AG04450 (cell line): ENCODE results near the gene DENND5B. TPM values are rescaled to one million over a fixed set of nuclear protein-coding genes. Genes with fewer than 3 reads are reported as not detected.

Experiments
- CTCF ChIA-PET: fragments of 300-600, 350-600 bp; formaldehyde crosslinking; extraction: SDS; loops from one replicate; lab custom pipeline; 2022; ENCODE audit warnings: antibody characterized with exemption, inconsistent platforms; lab: Charles Lee
- POLR2A ChIA-PET: fragments of 350-600 bp; formaldehyde crosslinking; extraction: SDS; loops from one replicate; lab custom pipeline; 2021; ENCODE audit warnings: antibody characterized with exemption, inconsistent platforms; lab: Yijun Ruan, JAX
- DNase-seq: peaks from one replicate; pipeline ENCODE4 v3.0.0-alpha.2; 2011; ENCODE audit warnings: low read depth, low spot score
- H3K27ac ChIP-seq: one replicate; pipeline ENCODE4 v1.5.1; 2012; ENCODE audit warnings: low read depth, low read length, control low read depth
- H3K27me3 ChIP-seq: one replicate; pipeline ENCODE4 v1.6.0; 2012; ENCODE audit warnings: low read length; ENCODE audit not compliant: control insufficient read depth, insufficient read depth
- H3K4me3 ChIP-seq: 2 replicates; pipeline ENCODE4 v1.5.1; 2011; ENCODE audit warnings: mild to moderate bottlenecking, low read depth, low read length, control low read depth
- H3K9me3 ChIP-seq: 2 replicates; pipeline ENCODE4 v1.5.1; 2012; ENCODE audit warnings: low read length; ENCODE audit not compliant: control insufficient read depth, insufficient read depth
- CTCF ChIP-seq: IDR thresholded peaks from 2 replicates; pipeline ENCODE4 v1.5.1; 2011; ENCODE audit warnings: low read depth, low read length, control low read depth, inconsistent platforms
- polyA plus RNA-seq: library from polyadenylated mRNA; depleted of rRNA; stranded (reverse); fragments of >200 nt; gene quantifications from 2 replicates; pipeline ENCODE4 v1.2.3, GENCODE V29; 2011

DENND5B gene
- polyA plus RNA-seq, 1 experiment, result 17.3 TPM

- H3K27ac ChIP-seq, result no peak overlapping the region
- CTCF ChIA-PET, result interaction anchor here (1.2 kb wide), 1 partner anchor 195 kb away, joined by 4 read pairs; no protein-coding TSS in a partner anchor
- H3K9me3 ChIP-seq, result peaks cover 6% of the 10 kb centered on the region; the same call in 1 of the 2 replicates
- no peak for DNase-seq
- TF ChIP-seq CTCF, result no peak
- H3K4me3 ChIP-seq, result no peak overlapping the region
- POLR2A ChIA-PET, result no interaction called here
- H3K27me3 ChIP-seq, result no peaks in the 10 kb centered on the region
These were observed 6.1 kb upstream of the DENND5B start for GRCh38 chr12:31597066-31597465.

- POLR2A ChIA-PET, result no interaction called here
- no peak for TF ChIP-seq CTCF
- no peak overlapping the region for H3K27ac ChIP-seq
- CTCF ChIA-PET, result interaction anchor here (1.3 kb wide), 1 partner anchor 9 kb away, joined by 4 read pairs; no protein-coding TSS in a partner anchor
- DNase-seq, result no peak
- no peak overlapping the region for H3K4me3 ChIP-seq
- H3K9me3 ChIP-seq, result no peaks in the 10 kb centered on the region
- H3K27me3 ChIP-seq, result no peaks in the 10 kb centered on the region
These were observed 3.7 kb upstream of the DENND5B start for GRCh38 chr12:31594681-31595080.

DNA sequence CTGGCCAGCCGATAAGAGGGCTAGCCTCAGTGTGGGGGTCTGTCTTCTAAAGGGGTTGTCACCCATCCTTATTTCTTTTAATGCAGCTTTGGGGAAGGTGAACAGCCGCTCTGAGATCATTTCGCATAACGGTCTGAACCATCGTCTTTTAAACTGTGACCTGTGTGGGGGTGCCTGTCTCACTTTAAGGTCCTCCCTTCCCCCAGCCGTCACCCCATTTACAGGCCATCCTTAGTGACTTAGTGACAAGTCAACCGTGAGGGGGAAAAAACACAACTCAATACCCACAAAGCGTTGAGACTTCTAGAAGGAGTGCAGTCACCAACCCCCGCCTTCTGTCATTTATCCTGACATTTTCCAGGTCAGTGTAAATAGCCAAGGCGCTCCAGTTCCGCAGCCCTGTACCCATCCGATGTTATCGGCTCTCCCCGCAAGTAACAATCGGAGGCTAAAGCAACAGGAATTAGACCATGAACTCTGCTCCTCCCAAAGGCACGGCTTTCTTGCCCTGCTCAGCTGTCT is 505 bp upstream of the DENND5B start:
- ChIA-PET CTCF (interaction anchor here (0.7 to 0.8 kb wide), 2 partner anchors 188 to 192 kb away, joined by 3 to 4 read pairs; no protein-coding TSS in a partner anchor), POLR2A (interaction anchor here (0.7 to 1.9 kb wide), 4 partner anchors 9 to 269 kb away, joined by 3 to 10 read pairs (median 6); no protein-coding TSS in a partner anchor)
- H3K27ac ChIP-seq, result peak overlapping the region; percentile 2
- DNase-seq, result no peak
- no peaks in the 10 kb centered on the region for H3K9me3 ChIP-seq
- no peak for TF ChIP-seq CTCF
- no peaks in the 10 kb centered on the region for H3K27me3 ChIP-seq
- peak overlapping the region; percentile 86 for H3K4me3 ChIP-seq

GRCh38 chr12:31589904-31590641 is 863 bp downstream of the DENND5B start:
- Histone ChIP-seq H3K27ac (peak overlapping the region; percentile 93), H3K9me3 (no peaks in the 10 kb centered on the region), H3K27me3 (no peaks in the 10 kb centered on the region), H3K4me3 (peak overlapping the region; percentile 86)
- DNase-seq, result no peak
- ChIA-PET CTCF (no interaction called here), POLR2A (interaction anchor here (0.6 to 1.9 kb wide), 7 partner anchors 8 to 187 kb away, joined by 3 to 10 read pairs (median 3); no protein-coding TSS in a partner anchor)
- TF ChIP-seq CTCF, result no peak

GRCh38 chr12:31589598-31589903 is 1.4 kb downstream of the DENND5B start:
- ChIA-PET POLR2A (interaction anchor here (1.4 to 1.9 kb wide), 2 partner anchors 71 to 186 kb away, joined by 7 to 10 read pairs; no protein-coding TSS in a partner anchor), CTCF (no interaction called here)
- DNase-seq, result no peak
- Histone ChIP-seq H3K4me3 (peak overlapping the region; percentile 86), H3K27ac (peak overlapping the region; percentile 93), H3K9me3 (no peaks in the 10 kb centered on the region), H3K27me3 (no peaks in the 10 kb centered on the region)
- no peak for TF ChIP-seq CTCF
